GM23338 (cell line): ENCODE measurements around the gene CDC73. TPM values are rescaled to one million over a fixed set of nuclear protein-coding genes. Genes with fewer than 3 reads are reported as not detected.
A peak's percentile ranks its signal among the peaks of the same experiment; 100 is the strongest.

ENCODE experiments used
- ATAC-seq: fragments of 200-7000 bp; cut with Tn5 transposase; 3 replicates; pipeline ENCODE4 v1.9.1; 2020
- DNase-seq: peaks from one replicate; pipeline ENCODE4 v3.0.0-alpha.2; 2015; ENCODE audit warnings: low spot score
- H2AFZ ChIP-seq: fragments of 200-600 bp; sonication (generic); 2 replicates; pipeline ENCODE4 v1.8.0; 2016; ENCODE audit warnings: antibody characterized with exemption, mild to moderate bottlenecking, moderate library complexity
- H3F3A ChIP-seq: fragments of 200-600 bp; sonication (generic); replicated peaks from 2 replicates; pipeline ENCODE4 v1.8.0; 2017; ENCODE audit warnings: antibody characterized with exemption, mixed run types, low read depth
- H3K27ac ChIP-seq: fragments of 200-600 bp; sonication (generic); 2 replicates; pipeline ENCODE4 v1.6.1; 2016; ENCODE audit warnings: low read depth
- H3K27me3 ChIP-seq: fragments of 200-600 bp; sonication (generic); 2 replicates; pipeline ENCODE4 v1.8.0; 2016; ENCODE audit warnings: mild to moderate bottlenecking, mixed run types, moderate library complexity; ENCODE audit not compliant: insufficient read depth
- H3K36me3 ChIP-seq: fragments of 200-600 bp; sonication (generic); 2 replicates; pipeline ENCODE4 v1.8.0; 2016; ENCODE audit warnings: mild to moderate bottlenecking; ENCODE audit not compliant: insufficient read depth
- H3K4me1 ChIP-seq: fragments of 200-600 bp; sonication (generic); 2 replicates; pipeline ENCODE4 v1.8.0; 2016; ENCODE audit warnings: mild to moderate bottlenecking, moderate library complexity; ENCODE audit not compliant: insufficient read depth
- H3K4me2 ChIP-seq: fragments of 200-600 bp; sonication (generic); 2 replicates; pipeline ENCODE4 v1.7.1; 2017; ENCODE audit warnings: mixed run types
- H3K4me3 ChIP-seq: fragments of 200-600 bp; sonication (generic); 2 replicates; pipeline ENCODE4 v1.6.1; 2016; ENCODE audit warnings: mixed run types
- H3K79me2 ChIP-seq: fragments of 200-600 bp; sonication (generic); replicated peaks from 2 replicates; pipeline ENCODE4 v1.8.0; 2017; ENCODE audit warnings: mild to moderate bottlenecking; ENCODE audit not compliant: insufficient read depth
- H3K9me2 ChIP-seq: fragments of 200-600 bp; sonication (generic); 2 replicates; pipeline ENCODE4 v1.8.0; 2017; ENCODE audit not compliant: insufficient read depth
- H4K20me1 ChIP-seq: fragments of 200-600 bp; sonication (generic); replicated peaks from 2 replicates; pipeline ENCODE4 v1.8.0; 2017; ENCODE audit warnings: mild to moderate bottlenecking; ENCODE audit not compliant: insufficient read depth
- H3K27ac Mint-ChIP-seq: 2 replicates; pipeline ENCODE4 v1.8.0; 2020; ENCODE audit warnings: inconsistent platforms, mild to moderate bottlenecking, moderate library complexity, mixed read lengths
- H3K27me3 Mint-ChIP-seq: 3 replicates; pipeline ENCODE4 v1.8.0; 2022; ENCODE audit warnings: low read depth, mild to moderate bottlenecking, moderate library complexity, mixed read lengths, inconsistent platforms; ENCODE audit not compliant: insufficient read depth, poor library complexity
- H3K36me3 Mint-ChIP-seq: 3 replicates; pipeline ENCODE4 v1.8.0; 2021; ENCODE audit warnings: low read depth, mild to moderate bottlenecking, inconsistent platforms, moderate library complexity, mixed read lengths
- H3K4me1 Mint-ChIP-seq: 3 replicates; pipeline ENCODE4 v1.8.0; 2020; ENCODE audit warnings: mild to moderate bottlenecking, inconsistent platforms, mixed read lengths
- H3K4me3 Mint-ChIP-seq: 3 replicates; pipeline ENCODE4 v1.8.0; 2021; ENCODE audit warnings: moderate library complexity, mild to moderate bottlenecking, inconsistent platforms, mixed read lengths
- H3K9me3 Mint-ChIP-seq: 3 replicates; pipeline ENCODE4 v1.8.0; 2020; ENCODE audit warnings: moderate library complexity, mild to moderate bottlenecking, inconsistent platforms, mixed read lengths
- CREB1 ChIP-seq: fragments of 250-450 bp; sonication (Bioruptor Pico); IDR thresholded peaks from 2 replicates; pipeline ENCODE4 v1.5.0; 2020; ENCODE audit warnings: low read depth, mild to moderate bottlenecking, moderate library complexity
- CTCF ChIP-seq, 2 experiments: fragments of 200-600 bp in 1 of 2; sonication (generic) in 1 of 2; conservative IDR thresholded peaks; 2 replicates each; pipeline versions ENCODE4 v1.5.1 to v1.6.1; 2016 to 2017; ENCODE audit warnings: antibody characterized with exemption in 2 of 2, low read depth in 2 of 2, mild to moderate bottlenecking in 2 of 2, moderate library complexity in 1 of 2
- ETS1 ChIP-seq: IDR thresholded peaks from 2 replicates; pipeline ENCODE4 v1.6.1; 2016; ENCODE audit warnings: antibody characterized with exemption
- EZH2 ChIP-seq: fragments of 200-600 bp; sonication (generic); IDR thresholded peaks from one replicate; pipeline ENCODE4 v1.8.0; 2017; ENCODE audit warnings: antibody characterized with exemption, mild to moderate bottlenecking, low read depth; ENCODE audit not compliant: unreplicated experiment
- JUNB ChIP-seq: IDR thresholded peaks from one replicate; pipeline ENCODE4 v1.6.1; 2016; ENCODE audit warnings: antibody characterized with exemption; ENCODE audit not compliant: unreplicated experiment
- NANOG ChIP-seq: IDR thresholded peaks from 2 replicates; pipeline ENCODE4 v1.6.1; 2016; ENCODE audit warnings: antibody characterized with exemption, borderline replicate concordance
- POLR2AphosphoS5 ChIP-seq: IDR thresholded peaks from 2 replicates; pipeline ENCODE4 v1.6.1; 2016; ENCODE audit warnings: antibody characterized with exemption, low read depth
- REST ChIP-seq: IDR thresholded peaks from one replicate; pipeline ENCODE4 v1.6.1; 2018; ENCODE audit warnings: antibody characterized with exemption; ENCODE audit not compliant: unreplicated experiment
- STAT1 ChIP-seq: IDR thresholded peaks from one replicate; pipeline ENCODE4 v1.6.1; 2016; ENCODE audit warnings: antibody characterized with exemption; ENCODE audit not compliant: unreplicated experiment
- ZNF114 ChIP-seq: fragments of 250-450 bp; sonication (Bioruptor Pico); IDR thresholded peaks from 2 replicates; pipeline ENCODE4 v1.5.0; 2020; ENCODE audit warnings: mild to moderate bottlenecking, moderate library complexity
- ZNF331 ChIP-seq: fragments of 250-450 bp; sonication (Bioruptor Pico); IDR thresholded peaks from 2 replicates; pipeline ENCODE4 v1.5.0; 2020; ENCODE audit warnings: low read depth, mild to moderate bottlenecking, moderate library complexity
- ZNF462 ChIP-seq: fragments of 250-450 bp; sonication (Bioruptor Pico); IDR thresholded peaks from 2 replicates; pipeline ENCODE4 v1.5.0; 2020; ENCODE audit warnings: mild to moderate bottlenecking, moderate library complexity
- polyA plus RNA-seq: library from polyadenylated mRNA; unstranded; fragments of >200 nt; fragmentation: Nextera tagmentation; extraction: Ambion mirVana; gene quantifications from 2 replicates; pipeline ENCODE4 v1.2.1, GENCODE V29; 2016
- total RNA-seq: library from RNA; depleted of rRNA; stranded (reverse); fragments of >200 nt; shearing (Covaris generic); gene quantifications from 2 replicates; pipeline ENCODE4 v1.2.3, GENCODE V29; 2014

Gene CDC73
- total and polyA plus RNA-seq, 2 experiments from 2014 or later, result 40.4 to 63.2 TPM

GRCh38 chr1:193211539-193211938 lies 89.7 kb downstream of the CDC73 start:
- H3K9me3 Mint-ChIP-seq, result no peaks in the 10 kb centered on the region
- H3K27ac Mint-ChIP-seq, result 0 out of 2 replicates have a peak overlapping the region, but pooled peaks have one; percentile 21
- Histone ChIP-seq H3K9me2 (no peaks in the 10 kb centered on the region), H3K4me1 (peaks cover 13% of the 10 kb centered on the region), H3K27ac (no peak overlapping the region), H3K4me3 (no peak overlapping the region), H4K20me1 (no peaks in the 10 kb centered on the region; the same call in 1 of the 2 replicates), H2AFZ (no peak overlapping the region), H3K27me3 (no peaks in the 10 kb centered on the region), H3K79me2 (peaks cover 12% of the 10 kb centered on the region; the same call in 1 of the 2 replicates), H3K4me2 (no peak overlapping the region), H3F3A (no peaks in the 10 kb centered on the region), H3K36me3 (no peaks in the 10 kb centered on the region; the same call in 1 of the 2 replicates)
- H3K4me3 Mint-ChIP-seq, result no peak overlapping the region
- ATAC-seq, result no peak
- no peak for TF ChIP-seq POLR2AphosphoS5
- no peak for TF ChIP-seq ZNF331 (CRISPR knock-in tag)
- no peak for TF ChIP-seq ZNF462 (CRISPR knock-in tag)
- no peak for TF ChIP-seq ZNF114
- no peak for TF ChIP-seq STAT1
- no peak for TF ChIP-seq JUNB
- TF ChIP-seq CTCF (conservative IDR thresholded peaks at IDR 0.05; ENCODE audit: low read depth in 2 of 2), result no peak
- TF ChIP-seq EZH2, result no peak
- TF ChIP-seq CREB1 (CRISPR knock-in tag), result no peak
- TF ChIP-seq NANOG, result no peak
- no peak for TF ChIP-seq REST
- TF ChIP-seq ETS1, result no peak
- H3K4me1 Mint-ChIP-seq, result peaks cover 22% of the 10 kb centered on the region
- peaks cover 39% of the 10 kb centered on the region for H3K36me3 Mint-ChIP-seq
- no peak for DNase-seq
- peaks cover 2% of the 10 kb centered on the region for H3K27me3 Mint-ChIP-seq
